Activated CD8-positive, alpha-beta memory T cell treated with anti-CD3 and anti-CD28 coated beads, Interleukin-2, amount 50 U/mL, for 48 hours (primary cell): Measurements from ENCODE around the gene CLDN6.

ENCODE experiments used
- DNase-seq: peaks from one replicate; pipeline ENCODE4 v3.0.0-alpha.2; 2020

Gene CLDN6

GRCh38 chr16:2983706-2984136 lies 34.3 kb downstream of the CLDN6 start:
- peak; percentile 93 for DNase-seq

DNA sequence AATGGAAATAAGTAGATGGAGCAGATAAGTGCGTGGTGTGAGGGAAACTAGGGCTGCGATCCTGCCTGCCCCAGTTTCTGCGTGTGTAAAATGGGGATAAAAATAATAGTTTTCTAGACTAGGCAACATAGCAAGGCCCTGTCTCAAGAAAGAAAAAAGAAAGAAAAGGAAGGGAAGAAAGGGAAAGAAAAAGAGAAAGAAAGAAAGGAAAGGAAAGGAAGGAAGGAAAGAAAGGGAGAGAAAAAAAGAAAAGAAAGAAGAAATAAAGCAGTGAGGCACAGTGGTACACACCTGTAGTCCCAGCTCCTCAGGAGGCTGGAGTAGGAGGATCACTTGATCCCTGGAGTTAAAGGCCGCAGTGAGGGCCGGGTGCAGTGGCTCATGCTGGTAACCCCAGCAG lies 35.6 kb downstream of the CLDN6 start:
- DNase-seq, result no peak

- no peak for DNase-seq
Measured at GRCh38 chr16:2981899-2982250, 36.1 kb downstream of the CLDN6 start.

DNA sequence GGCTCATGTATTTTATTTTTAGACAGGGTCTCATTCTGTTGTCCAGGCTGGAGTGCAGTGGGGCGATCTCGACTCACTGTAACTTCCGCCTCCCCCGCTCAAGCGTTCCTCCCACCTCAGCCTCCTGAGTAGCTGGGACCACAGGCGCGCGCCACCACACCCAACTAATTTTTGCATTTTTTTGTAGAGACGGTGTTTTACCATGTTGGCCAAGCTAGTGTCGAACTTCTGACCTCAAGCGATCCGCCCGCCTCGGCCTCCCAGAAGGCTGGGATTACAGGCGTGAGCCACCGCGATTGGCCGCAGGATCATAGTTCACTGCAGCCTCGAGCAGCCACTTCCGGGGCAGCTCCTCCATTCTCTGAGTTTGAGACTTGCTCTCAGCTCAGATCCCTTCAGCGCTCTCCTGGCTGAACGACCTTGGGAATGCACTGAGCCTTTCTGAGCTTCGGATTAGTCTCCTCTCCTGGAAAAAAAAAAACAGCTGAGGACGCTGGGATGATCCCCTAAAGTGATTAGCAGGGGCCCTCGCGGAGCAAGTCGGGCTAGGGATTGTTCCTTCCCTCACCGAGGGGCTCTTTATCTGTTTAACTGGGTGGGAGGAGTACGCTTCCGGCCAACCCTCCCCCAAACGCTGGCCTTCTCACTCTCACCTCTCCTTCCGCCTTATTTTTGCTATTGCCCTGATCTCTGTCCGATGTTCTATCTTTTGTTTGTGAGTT lies 36.6 kb downstream of the CLDN6 start:
- DNase-seq, result no peak

DNA sequence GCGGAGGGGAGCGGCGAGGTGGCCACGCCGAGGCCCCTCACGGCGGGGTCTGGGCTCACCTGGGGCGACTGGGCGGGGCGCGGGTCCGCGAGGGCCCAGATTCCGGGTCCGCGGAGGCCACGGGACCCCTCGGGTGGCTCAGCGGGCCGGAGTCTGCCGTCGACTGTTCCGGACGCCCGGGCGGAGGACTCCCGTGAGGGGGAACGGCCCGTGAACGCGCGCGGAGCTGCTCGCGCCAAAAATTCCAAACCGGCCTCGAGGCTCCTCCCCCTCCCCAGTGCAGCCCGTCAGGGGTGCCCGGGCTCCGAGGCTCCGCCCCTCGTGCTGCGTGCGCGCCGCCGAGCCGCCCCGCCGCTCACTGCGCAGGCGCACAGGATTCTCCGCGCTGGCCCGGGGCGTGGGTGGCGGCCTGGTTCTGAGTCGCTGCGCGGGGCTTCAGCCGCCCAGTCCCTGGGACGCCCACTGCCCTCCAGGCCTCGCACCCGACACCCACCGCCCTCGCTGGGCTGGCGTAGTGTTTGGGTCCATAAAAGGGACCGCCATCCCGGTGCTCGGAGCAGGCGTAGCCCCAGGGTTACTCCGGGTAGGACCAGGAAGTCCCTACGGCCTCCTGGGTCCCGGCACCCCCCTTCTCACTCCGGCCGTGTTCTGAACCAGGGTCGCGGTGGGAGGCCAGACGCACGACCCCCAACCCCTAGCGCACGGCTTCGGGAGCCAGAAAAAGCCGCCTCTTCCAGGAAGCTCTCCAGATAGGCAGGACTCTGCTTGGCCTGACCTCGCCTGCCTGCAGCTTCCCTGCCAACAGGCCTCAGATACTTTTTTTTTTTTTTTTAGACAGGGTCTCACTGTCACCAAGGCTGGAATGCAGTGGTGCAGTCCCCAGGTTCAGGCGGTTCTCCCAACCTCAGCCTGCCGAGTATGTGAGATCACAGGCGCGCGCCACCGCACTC lies 37.5 kb downstream of the CLDN6 start, which contains the start of gene PKMYT1:
PKMYT1 (minus strand) TSS at position 220 of the 950 bp plus-strand sequence. CDS start 789 bp downstream, outside the sequence.
- peak; percentile 99 for DNase-seq

- DNase-seq, result peak; percentile 76
Measured at GRCh38 chr16:2979669-2980226, 38.2 kb downstream of the CLDN6 start.

- no peak for DNase-seq
Measured at GRCh38 chr16:2977440-2977839, 40.5 kb downstream of the CLDN6 start.

GRCh38 chr16:2976673-2977072 lies 41.3 kb downstream of the CLDN6 start:
- DNase-seq, result no peak

DNA sequence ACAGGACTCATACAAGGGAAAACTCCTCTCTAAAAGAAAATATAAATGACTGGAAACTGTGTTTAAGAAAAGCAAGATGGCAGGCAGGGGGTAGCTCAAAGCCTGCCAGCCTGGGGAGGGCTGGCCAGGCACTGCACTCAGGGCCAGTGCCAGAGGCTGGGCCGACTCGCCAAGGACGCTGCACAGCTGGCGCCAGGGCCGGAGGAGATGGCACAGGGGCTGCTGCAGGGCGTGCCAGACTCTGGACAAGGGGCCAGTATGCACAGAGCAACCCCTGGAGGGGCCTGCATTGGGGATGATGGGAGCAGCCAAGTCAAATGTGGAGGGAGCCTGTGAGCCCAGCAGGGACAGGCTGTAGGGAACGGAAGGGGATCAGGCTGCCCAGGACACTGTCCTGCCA lies 41.8 kb downstream of the CLDN6 start:
- no peak for DNase-seq

- DNase-seq, result no peak
Measured at GRCh38 chr16:2975161-2975795, 42.7 kb downstream of the CLDN6 start.

DNA sequence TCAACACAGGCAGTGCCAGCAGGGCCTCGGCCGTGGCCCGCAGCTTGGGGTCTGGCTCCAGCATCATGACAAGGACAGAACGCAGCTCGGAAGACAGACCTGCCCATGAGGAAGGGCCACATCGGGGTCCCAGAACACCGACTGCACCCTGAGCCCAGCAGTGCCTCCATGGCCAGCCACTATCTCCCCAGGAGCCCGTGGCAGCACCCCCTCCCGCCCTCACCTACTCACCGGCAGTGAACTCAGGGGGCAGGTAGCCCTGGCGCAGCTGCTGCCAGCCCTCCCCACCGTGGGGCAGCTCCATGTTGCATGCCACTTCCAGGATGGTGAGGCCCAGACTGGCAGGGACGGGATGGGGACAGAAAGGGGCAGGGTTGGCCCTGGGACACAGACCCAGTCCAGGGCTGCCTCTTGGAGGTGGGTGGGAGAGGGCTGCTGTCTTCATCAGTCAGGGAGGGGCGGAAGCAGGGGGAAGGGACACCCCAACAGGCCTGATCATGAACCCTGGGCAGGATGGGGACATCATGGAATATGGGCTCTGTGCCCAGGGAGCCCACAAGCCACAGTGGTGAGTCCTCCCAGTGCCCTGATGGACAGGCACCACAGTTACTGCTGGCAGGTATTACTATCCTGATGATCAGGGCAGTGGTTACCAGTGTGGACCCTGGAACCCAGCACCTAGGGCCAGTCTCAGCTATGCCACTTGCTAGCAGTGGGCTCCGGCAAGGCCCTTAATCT lies 43.5 kb downstream of the CLDN6 start:
- no peak for DNase-seq

GRCh38 chr16:2973605-2974318 lies 44.2 kb downstream of the CLDN6 start:
- DNase-seq, result no peak

- no peak for DNase-seq
Measured at GRCh38 chr16:2973093-2973492, 44.9 kb downstream of the CLDN6 start.

DNA sequence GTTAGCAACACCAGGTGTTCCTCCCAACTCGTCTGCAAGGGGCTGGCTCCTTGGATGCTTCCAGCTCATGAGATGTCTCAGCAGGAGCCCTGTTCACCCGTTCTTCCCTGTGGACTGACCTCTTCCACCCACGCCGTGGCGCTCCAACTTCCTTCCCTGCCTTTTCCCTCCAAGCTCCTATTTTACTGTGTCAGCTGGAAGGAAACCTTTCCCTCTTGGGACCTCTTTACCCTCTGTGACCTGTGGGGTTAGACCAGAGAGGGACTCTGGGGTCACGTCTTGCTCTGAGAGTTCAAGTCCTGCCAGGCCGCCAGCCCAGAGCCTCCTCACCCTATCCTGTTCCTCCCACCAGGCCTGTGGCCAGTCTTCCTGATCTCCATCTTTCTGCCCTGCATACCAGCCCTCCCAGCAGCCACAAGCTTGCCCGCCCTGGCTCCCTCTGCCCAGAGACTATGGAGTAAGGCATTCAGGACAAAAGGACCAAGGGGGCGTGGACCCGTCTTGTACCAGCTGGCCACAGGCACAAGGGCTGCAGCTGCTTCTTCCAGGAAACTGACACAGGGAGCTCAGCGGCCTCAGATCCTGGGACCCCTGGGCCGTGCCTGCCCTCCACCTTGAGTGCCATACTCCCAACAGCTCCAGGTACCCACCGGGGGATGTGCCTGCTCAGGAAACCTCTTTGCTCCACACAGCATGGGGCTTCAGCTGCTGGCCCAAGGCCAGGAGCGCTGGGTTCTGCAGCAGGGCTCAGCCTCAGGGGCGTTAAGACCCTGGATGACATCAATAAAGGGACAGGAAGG lies 45.8 kb downstream of the CLDN6 start:
- DNase-seq, result no peak

- peak; percentile 63 for DNase-seq
Measured at GRCh38 chr16:2971134-2971984, 46.6 kb downstream of the CLDN6 start.

DNA sequence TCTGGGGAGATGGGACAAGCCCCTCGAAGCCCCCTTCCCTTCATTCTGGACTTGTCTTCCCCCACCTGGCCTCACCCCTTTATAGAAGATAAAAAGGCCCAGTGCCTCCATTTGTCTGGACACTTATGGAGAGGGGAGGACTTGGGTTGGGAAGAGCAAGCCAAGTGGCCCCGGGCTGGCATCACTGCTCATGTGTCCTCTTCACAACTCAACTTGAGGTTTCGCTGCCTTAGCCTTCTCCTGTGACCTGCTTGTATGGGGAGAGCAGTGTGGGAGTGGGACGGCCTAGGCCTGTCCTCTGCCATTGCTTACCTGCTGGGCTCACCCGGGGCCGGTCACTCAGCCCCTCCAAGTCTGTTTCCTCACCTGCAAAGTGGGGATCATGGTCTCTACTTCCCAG lies 47.4 kb downstream of the CLDN6 start:
- DNase-seq, result no peak

DNA sequence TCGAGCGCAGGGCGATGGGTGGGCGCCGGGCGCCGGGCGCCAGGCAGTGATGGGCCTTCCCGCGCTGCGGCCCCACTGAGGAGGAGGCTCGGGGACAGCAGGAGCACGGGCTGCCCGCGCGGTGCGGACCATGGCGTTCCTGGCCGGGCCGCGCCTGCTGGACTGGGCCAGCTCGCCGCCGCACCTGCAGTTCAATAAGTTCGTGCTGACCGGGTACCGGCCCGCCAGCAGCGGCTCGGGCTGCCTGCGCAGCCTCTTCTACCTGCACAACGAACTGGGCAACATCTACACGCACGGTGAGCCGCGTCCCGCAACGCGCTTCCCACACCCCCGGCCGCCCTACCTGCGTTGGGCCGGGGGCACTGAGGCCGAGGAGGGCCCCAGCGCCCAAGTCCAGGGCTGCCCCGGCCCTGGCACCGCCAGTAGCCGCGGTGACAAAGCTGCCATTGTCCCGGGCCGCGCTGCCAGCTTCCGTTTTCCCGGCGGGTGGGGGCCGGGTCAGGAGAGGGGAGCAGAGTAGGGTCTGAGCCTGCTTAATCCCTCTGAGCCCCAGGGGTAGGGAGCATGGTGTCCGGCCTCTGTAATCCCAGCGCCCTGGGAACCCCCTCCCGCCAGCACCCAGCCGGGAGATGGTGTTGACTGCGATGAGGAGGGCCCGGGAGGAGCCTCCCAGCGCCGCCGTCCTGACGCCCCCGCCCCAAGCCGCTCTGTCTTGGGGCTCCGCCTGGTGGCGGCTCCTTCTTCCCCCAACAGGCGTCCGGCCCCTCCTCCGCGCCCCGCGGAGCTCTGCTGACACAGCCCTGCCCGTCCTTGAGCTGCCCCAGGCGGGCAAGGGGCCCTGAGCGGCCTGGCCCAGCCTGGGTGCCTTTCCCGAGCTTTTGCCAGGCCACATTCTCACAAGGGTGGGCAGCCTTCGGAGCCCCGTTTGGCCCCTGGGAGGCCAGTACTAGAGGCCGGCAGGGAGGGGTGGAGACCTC lies 48.1 kb downstream of the CLDN6 start:
- peak; percentile 93 for DNase-seq

DNA sequence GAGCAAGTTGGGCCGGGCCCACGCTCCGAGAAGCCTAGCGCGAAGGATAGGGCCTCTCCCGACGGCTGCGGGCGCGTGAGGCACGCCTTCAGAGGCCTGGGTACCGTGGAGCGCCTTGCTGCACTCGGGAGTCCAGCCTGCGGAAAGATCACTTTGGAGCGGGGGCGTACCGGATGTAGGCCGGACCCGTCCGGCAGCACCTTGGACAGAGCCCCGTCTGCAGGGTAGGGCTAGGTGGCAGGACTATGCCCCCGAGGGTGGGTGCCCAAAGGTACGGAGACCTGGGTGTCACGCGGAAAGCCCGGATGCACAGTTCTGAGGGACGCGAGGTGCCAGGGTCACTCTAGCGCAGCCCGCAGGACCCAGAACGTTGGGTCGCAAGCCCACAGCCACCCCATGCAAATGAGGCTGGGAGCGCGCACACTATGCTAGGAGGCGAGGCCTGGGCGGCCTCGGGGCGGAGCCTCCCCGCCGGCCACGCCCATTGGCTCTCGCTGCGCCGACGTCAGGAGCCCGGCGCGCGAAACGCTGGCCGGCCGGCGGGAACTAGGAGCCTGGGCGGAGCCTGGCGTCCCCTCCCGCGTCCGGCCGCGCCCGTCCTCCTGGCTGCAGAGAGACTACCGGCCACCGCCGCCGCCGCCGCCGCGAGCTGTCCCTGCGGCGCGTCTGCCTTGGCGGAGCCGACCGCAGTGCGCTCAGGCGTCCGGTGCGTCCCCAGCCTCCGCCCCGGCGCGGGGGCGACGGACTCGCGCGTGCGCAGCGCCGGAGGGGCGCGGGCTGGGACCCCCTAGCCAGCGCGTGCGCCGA lies 49.0 kb downstream of the CLDN6 start, which contains the start of gene PAQR4:
PAQR4 (plus strand) TSS at position 611 of the 807 bp plus-strand sequence. CDS start 327 bp downstream, outside the sequence.
- DNase-seq, result peak; percentile 92
